GM18951 (cell line): ENCODE results near the gene ABCE1.
A peak's percentile ranks its signal among the peaks of the same experiment; 100 is the strongest.
"Not testable (repeated sequence)": the region's sequence is repeated elsewhere in the genome, so short reads cannot be mapped to it uniquely, and the experiment has no call there.

ENCODE experiments used
- POLR2A ChIP-seq: IDR thresholded peaks from 4 replicates; pipeline ENCODE4 v1.6.1; 2011; ENCODE audit warnings: mild to moderate bottlenecking; ENCODE audit not compliant: insufficient read length, insufficient read depth; ENCODE audit errors: extremely low read depth
- in situ Hi-C: fragments of 300-500 bp; cut with MboI; formaldehyde crosslinking; loops from one replicate; pipeline ENCODE4 v1.12.0; 2022; ENCODE audit warnings: low sequenced_read_pairs, mixed read lengths, inconsistent platforms; ENCODE audit not compliant: unreplicated experiment

ABCE1 gene

DNA sequence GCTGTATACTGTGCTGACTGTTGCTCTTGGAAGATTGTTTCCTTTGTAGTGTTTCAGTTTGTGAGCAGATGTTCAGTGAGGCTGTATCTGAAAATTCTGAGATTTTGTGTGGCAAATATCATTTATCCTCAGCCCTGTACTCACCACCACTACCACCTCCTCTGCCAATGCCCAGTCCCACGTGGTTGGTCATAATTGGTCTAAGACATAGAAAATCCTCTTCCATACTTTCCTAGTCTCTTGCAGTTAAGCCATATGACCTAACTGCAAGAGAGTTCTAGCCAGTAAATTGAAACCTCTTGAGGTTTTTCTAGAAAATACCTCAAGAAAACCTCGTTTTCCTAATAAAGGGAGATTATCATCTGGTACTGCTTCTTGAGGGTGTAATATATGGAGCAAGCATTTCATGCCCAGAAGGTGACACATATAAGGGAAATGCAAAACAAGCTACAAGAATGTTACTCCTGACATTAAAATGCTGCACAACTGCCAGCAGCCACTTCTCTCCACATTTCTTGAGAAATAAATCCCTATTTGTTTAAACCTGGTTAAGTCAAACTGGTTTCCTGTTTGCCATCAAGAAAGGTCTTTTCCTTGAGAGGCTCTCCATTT lies 32.8 kb downstream of the ABCE1 start:
- in situ Hi-C loops, result no loop called here
- TF ChIP-seq POLR2A, result no peak

DNA sequence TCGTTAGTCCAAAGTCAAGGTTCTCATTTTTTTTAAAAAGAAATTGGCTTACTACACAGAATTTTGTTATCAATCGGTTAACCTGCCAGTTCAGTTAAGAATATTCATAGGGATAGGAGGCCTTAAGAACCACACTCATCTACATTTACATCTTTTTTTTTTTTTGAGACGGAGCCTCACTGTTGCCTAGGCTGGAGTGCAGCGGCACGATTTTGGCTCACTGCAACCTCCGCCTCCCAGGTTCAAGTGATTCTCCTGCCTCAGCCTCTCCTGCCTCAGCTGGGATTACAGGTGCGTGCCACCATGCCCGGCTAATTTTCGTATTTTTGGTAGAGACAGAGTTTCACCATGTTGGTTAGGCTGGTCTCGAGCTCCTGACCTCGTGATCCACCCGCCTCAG lies 33.7 kb downstream of the ABCE1 start:
- no peak for TF ChIP-seq POLR2A
- in situ Hi-C loops, result no loop called here

DNA sequence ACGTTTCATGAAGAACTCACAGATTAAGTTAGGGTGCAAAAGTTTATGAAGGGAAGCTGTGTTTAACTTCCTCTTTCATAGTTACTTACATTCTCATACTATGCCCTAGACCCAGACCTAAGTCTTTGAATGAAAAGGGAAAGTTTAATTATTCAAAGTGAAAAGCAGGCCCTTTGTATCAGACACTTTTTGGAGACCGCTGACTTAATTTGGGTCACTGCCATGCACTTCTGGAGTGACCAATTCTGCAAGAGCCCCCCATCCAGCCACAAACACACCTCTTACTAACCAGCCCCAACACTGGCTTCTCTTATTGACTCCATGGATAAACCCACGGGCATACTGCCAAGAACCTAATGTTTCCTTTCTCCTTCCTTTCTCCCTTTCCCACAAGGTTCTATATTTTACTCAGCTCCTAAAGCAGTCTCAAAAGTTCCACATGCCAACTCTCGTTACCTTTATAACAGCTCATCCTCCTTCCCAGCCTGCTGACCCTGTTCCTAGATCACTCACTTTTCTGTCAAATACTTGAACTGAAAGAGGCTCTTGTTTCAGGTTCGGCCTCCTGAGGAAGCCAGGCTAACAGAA lies 34.5 kb downstream of the ABCE1 start:
- in situ Hi-C loops, result no loop called here

DNA sequence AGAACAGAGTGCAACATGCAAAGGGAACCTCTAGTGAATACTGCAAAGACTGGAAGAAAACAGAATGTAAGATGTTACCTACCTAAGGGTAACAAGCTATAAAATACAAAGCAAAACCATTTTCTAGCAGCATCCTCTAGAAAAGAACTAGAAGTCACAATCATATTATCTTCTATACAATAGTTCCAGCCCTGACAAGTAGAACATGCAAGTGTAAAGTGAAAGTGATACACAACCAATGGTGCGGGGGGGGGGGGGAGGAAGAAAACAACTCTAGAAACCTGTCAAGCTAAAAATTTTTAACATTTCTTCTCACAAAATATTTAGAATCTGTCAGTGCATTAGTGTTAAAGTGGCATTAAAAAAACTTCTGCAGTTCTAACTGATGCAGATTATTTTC lies 38.1 kb downstream of the ABCE1 start:
- in situ Hi-C loops, result not testable (repeated sequence)

More for the DNA sequence above, 34.5 kb downstream of the ABCE1 start:
- TF ChIP-seq POLR2A, result peak; percentile 20

DNA sequence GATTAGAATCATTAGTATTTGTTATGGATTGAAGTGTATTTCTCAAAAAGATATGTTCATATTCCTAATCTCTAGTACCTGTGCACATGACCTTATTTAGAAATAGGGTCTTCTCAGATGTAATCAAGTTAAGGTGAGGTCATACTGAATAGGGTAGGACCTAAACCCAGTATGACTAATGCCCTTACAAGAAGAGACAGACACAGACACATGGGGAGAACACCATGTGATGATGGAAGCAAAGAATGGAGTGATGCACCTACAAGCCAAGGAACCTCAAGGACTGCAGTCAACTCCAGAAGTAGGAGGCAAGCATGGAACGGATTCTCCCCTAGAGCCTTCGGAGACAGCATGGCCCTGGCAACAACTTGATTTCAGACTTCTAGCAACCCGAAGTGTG lies 50.9 kb downstream of the ABCE1 start:
- in situ Hi-C loops, result no loop called here

DNA sequence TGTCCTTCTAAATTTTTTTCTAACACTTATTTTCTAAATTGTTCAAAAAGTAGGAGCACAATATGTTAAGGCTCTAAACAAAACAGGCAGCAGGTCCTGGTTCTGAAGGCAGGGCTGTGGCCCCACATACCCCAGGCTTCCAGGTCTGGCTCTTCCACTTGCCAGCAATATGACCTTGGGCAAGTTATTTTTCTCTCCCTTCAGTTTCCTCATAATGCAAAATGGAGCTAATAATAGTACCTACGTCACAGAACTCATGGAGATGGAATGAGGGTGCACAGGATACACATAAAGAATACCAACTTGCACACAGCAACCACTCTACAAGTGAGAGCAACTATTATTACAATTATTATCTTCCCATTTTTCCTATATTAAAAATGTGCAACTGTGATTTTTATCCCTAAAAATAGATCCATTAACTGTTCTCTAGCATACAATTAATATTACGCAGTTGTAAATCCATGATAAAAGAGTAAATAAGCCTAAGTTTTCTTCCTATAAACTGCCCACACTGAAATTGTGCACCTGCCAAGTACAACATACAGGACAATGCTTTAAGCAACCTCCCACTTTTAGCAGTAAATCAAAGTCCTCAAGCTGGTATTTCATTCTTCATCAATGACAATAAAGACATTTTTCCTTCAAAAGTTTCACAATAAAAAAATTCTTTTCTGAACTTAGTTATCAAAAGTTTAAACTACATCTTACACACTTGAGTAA lies 55.2 kb downstream of the ABCE1 start:
- in situ Hi-C loops, result no loop called here
- TF ChIP-seq POLR2A, result no peak

More for the DNA sequence above, 50.9 kb downstream of the ABCE1 start:
- TF ChIP-seq POLR2A, result no peak

DNA sequence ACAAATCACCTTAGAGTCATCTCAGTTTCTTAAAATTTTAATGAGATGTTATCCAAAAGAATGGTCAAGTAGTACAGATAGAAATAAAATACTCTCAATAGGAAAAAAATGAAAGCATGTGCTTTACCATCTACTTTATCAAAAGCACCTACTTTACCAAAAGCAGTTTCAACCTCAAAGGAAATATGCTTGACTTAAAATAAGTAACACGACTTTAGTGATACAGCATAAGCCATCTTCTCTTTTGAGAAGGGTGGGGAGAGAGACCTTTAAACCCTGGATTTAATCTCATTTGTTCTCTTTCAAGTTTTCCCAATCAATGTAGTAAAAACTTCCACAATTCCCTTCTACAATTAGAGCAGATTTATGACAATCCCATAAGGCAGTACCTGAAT lies 55.8 kb downstream of the ABCE1 start:
- in situ Hi-C loops, result no loop called here
- no peak for TF ChIP-seq POLR2A

DNA sequence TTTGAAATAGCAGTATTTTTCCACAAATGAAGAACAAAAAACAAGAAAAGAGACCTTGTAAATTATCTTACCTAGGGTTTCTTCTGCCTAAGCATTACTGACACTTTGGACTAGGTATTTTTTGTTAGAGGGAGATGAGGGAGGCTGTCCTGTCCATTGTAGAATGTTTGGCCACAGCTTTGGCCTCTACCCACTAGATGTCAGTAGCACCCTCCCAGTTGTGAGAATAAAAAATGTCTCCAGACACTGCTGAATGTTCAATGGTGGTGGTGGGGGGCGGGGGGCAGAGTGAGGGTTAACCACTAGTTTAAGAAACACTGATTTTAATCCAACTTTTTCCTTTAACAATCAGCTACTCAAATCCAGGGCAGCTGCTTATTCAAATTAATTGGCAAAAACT lies 56.5 kb downstream of the ABCE1 start:
- no peak for TF ChIP-seq POLR2A
- in situ Hi-C loops, result no loop called here

DNA sequence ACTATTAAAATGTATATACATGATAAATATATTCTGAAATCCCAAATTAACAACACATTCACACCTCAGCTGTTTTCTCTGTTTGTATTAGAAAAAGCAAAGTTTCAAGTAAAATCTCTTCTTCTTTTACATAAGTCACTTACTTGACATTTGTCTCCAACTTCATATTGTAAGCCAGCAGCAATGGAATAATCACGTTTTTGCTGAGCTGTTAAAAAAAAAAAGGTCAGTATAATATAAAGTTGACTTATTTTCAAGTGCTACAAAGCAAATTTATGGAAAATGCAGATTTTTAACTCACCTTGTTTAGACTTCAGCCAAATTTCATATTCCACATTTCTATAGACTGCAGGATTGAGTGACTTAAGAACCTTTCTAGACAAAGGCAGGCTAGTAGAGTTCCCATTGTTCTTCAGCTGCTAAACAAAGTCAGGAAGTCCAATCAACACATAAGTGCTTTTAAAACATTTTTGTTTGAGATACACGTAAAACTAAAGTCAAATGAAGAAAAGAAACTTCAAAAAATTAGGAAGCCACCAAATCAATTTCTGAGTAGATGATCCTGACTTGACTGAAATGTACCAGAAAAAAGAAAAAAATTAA lies 57.3 kb downstream of the ABCE1 start:
- in situ Hi-C loops, result no loop called here
- no peak for TF ChIP-seq POLR2A

DNA sequence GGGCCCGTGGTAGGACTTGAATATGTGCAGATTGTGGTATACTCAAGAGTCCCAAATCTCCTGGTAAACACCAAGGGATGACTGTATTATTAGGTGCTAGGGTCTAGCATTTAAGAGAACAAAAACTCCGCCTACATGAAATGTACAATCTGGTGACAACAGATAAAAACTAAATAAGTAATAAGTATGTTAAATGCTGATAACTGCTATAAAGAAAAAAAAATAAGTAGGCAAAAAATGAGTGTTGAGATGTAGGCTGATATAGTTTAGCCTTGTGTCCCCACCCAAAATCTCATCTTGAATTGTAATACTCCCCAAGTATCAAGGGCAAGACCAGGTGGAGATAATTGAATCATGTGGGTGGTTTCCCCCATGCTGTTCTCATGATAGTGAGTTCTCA lies 58.9 kb downstream of the ABCE1 start:
- no peak for TF ChIP-seq POLR2A
- in situ Hi-C loops, result no loop called here

DNA sequence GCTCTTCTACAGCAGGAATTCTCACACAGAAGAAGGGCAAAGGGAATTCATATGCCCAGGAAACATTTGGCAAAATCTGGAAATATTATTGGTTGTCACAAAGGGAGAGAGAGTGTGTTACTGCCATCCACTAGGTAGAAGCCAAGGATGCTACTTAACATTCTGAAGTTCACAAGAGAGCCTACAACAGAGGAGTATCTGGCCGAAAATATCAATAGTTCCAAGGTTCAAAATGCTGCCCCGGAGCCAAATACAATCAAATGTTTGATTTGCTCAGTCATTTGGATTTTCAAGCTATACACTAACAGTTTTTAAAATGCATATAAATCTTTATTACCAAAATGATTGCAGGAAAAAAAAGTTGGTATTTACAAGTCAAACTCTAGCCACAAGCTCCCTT lies 63.4 kb downstream of the ABCE1 start:
- in situ Hi-C loops, result no loop called here

DNA sequence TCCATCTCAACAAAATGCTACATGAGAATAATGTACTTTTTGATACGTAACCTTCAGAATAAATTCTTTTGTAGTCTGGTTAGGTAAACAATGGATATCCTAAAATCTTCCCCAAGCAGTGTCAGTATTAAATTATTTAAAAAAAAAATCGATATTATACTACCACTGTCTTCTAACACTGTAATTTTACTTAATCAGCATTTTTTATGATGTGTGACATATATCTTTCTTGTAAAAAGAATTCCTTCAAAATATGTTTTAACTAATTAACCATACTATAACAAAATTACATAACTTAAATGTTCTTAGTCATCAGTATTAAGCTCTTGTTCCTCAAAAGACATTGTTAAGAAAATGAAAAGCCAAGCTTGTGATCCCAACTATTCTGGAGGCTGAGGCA lies 69.8 kb downstream of the ABCE1 start:
- in situ Hi-C loops, result no loop called here
- no peak for TF ChIP-seq POLR2A

More for the DNA sequence above, 63.4 kb downstream of the ABCE1 start:
- no peak for TF ChIP-seq POLR2A

DNA sequence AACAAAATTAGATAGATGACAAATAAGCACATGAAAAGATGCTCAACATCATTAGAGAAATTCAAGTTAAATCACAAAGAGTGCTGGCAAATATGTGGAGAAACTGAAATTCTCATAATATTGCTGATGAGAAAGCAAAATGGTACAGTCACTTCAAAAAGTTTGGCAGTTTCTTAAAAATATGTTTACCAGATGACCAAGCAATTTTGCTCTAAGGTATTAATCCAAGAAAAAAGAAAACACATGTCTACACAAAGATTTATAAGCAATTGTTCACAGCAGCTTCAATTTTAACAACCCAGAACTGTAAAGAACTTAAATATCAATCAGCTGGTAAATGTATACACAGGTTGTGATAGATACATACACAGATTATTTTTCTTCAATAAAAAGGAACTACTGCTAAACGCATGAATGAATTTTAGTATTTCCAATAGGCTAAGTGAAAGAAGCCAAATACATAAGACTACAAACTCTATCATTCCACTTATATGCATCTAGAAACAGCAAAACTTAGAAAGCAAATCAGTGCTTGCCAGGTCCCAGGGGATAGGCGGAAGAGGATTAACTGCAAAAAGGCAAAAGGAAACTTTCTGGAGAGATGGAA lies 70.6 kb downstream of the ABCE1 start:
- TF ChIP-seq POLR2A, result no peak
- in situ Hi-C loops, result no loop called here

DNA sequence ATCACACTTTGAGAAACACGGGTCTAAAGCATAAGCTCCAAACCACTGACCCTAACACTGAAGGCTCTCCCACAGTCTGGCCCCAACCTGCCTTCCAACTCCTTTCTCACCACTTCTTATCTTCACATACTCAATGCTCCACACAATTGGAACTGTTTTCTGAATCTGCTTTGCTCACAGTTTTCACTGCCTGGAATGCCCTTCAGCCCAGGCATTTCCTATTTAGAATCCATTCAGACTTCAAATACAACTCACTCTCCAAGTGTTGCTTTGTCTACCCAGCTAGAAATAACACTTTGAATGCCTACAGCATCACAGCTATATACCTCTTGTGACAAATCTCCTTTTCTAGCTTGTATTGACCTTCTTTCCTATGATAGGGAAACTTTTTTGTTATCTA lies 72.1 kb downstream of the ABCE1 start:
- in situ Hi-C loops, result no loop called here

DNA sequence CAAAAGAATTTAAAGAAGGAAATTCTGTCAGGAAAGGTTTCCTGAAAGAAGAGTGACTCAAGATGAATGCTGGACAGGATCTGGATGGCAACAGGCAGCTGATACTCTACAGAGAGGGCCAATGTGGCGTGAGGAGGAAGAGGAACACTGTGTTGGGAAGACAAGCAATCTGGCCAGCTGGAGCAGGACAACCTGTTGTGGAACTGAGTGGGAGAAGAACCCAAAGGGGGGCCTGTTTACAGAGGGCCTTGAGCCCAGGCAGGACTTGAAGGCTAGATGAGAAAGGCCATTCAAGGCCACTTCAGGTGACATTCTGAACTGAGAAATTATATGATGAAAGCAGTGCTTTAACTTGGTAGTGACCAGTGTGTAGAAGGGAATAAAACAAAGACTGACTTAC lies 73.8 kb downstream of the ABCE1 start:
- no peak for TF ChIP-seq POLR2A
- in situ Hi-C loops, result no loop called here

More for the DNA sequence above, 72.1 kb downstream of the ABCE1 start:
- TF ChIP-seq POLR2A, result no peak
